Caco-2 (cell line): ENCODE measurements around the gene ST8SIA4. TPM values are rescaled to one million over a fixed set of nuclear protein-coding genes. Genes with fewer than 3 reads are reported as not detected.

Experiments used
- BruUV-seq: library from RNA; stranded (reverse); fragments of 400-500 nt; replicated peaks from 2 replicates; lab custom pipeline; 2021; lab: Mats Ljungman, UMichigan
- CTCF ChIA-PET: fragments of 300-600 bp; sonication (Branson Sonifier 250); formaldehyde crosslinking; loops from one replicate; lab custom pipeline; 2022; ENCODE audit warnings: antibody characterized with exemption; lab: Charles Lee
- POLR2A ChIA-PET: fragments of 300-600 bp; sonication (Branson Sonifier 250); formaldehyde crosslinking; loops from one replicate; lab custom pipeline; 2022; ENCODE audit warnings: antibody characterized with exemption; lab: Charles Lee
- DNase-seq, 2 experiments: peaks; one replicate each; pipeline versions ENCODE4 v3.0.0 to v3.0.0-alpha.2; 2020 to 2022
- H3K27me3 ChIP-seq: replicated peaks from 2 replicates; pipeline ENCODE4 v1.6.0; 2011; ENCODE audit warnings: low read length; ENCODE audit not compliant: control insufficient read depth, insufficient read depth
- H3K36me3 ChIP-seq: 2 replicates; pipeline ENCODE4 v1.5.1; 2011; ENCODE audit warnings: low read length; ENCODE audit not compliant: control insufficient read depth, insufficient read depth
- H3K4me1 ChIP-seq: fragments of 250-450 bp; sonication (Bioruptor Pico); 2 replicates; pipeline ENCODE4 v1.5.1; 2020; ENCODE audit warnings: mild to moderate bottlenecking
- H3K4me3 ChIP-seq: 2 replicates; pipeline ENCODE4 v1.5.1; 2011; ENCODE audit warnings: low read depth, mild to moderate bottlenecking, control low read depth, low read length
- H3K9me3 ChIP-seq: fragments of 250-450 bp; sonication (Bioruptor Pico); 2 replicates; pipeline ENCODE4 v1.5.1; 2020; ENCODE audit warnings: mild to moderate bottlenecking, moderate library complexity
- H3K27ac Mint-ChIP-seq: one replicate; pipeline ENCODE4 v1.8.0; 2022; ENCODE audit warnings: mixed read lengths; ENCODE audit not compliant: unreplicated experiment
- H3K27me3 Mint-ChIP-seq: one replicate; pipeline ENCODE4 v1.8.0; 2022; ENCODE audit warnings: mixed read lengths; ENCODE audit not compliant: insufficient read depth, unreplicated experiment
- H3K36me3 Mint-ChIP-seq: one replicate; pipeline ENCODE4 v1.8.0; 2022; ENCODE audit warnings: mild to moderate bottlenecking, mixed read lengths; ENCODE audit not compliant: insufficient read depth, unreplicated experiment
- H3K4me1 Mint-ChIP-seq: one replicate; pipeline ENCODE4 v1.8.0; 2022; ENCODE audit warnings: low read depth, mixed read lengths; ENCODE audit not compliant: unreplicated experiment
- H3K4me3 Mint-ChIP-seq: one replicate; pipeline ENCODE4 v1.8.0; 2022; ENCODE audit warnings: mild to moderate bottlenecking, moderate library complexity, mixed read lengths; ENCODE audit not compliant: unreplicated experiment
- H3K9me3 Mint-ChIP-seq: one replicate; pipeline ENCODE4 v1.8.0; 2022; ENCODE audit warnings: mixed read lengths; ENCODE audit not compliant: unreplicated experiment
- intact Hi-C: fragments of 100-400 bp; cut with micrococcal nuclease; formaldehyde crosslinking; loops from one replicate; pipeline ENCODE4 v1.10.0; 2022; ENCODE audit not compliant: unreplicated experiment
- total RNA-seq: library from RNA; stranded (reverse); gene quantifications from 2 replicates; pipeline ENCODE4 v1.2.3, GENCODE V29; 2022
- TF ChIP-seq, protein P1 (sequence below), 2 experiments: fragments of 200-600 bp in 1 of 2; IDR thresholded peaks; 1 replicate in 1 of 2; 2 replicates in 1 of 2; pipeline versions ENCODE4 v1.5.1 to v1.8.0; 2011 to 2022; ENCODE audit warnings: antibody characterized with exemption in 1 of 2, control low read depth in 1 of 2, inconsistent platforms in 1 of 2, low read depth in 1 of 2, low read length in 1 of 2, mild to moderate bottlenecking in 1 of 2, moderate library complexity in 1 of 2; ENCODE audit not compliant: insufficient read depth in 1 of 2, severe bottlenecking in 1 of 2, unreplicated experiment in 1 of 2

Gene ST8SIA4
- total RNA-seq, 1 experiment from 2014 or later, result 0.61 TPM

GRCh38 chr5:100853582-100853981 is 49.5 kb downstream of the ST8SIA4 start:
- H3K4me1 ChIP-seq, result no peaks in the 10 kb centered on the region
- ChIA-PET CTCF (no interaction called here), POLR2A (no interaction called here)
- intact Hi-C loops, result no loop called here
- Mint-ChIP-seq H3K36me3 (no peaks in the 10 kb centered on the region), H3K27ac (no peak overlapping the region), H3K4me1 (no peaks in the 10 kb centered on the region), H3K9me3 (no peaks in the 10 kb centered on the region), H3K27me3 (no peaks in the 10 kb centered on the region), H3K4me3 (no peak overlapping the region)
- DNase-seq, result no peak
- TF ChIP-seq, protein P1, sequence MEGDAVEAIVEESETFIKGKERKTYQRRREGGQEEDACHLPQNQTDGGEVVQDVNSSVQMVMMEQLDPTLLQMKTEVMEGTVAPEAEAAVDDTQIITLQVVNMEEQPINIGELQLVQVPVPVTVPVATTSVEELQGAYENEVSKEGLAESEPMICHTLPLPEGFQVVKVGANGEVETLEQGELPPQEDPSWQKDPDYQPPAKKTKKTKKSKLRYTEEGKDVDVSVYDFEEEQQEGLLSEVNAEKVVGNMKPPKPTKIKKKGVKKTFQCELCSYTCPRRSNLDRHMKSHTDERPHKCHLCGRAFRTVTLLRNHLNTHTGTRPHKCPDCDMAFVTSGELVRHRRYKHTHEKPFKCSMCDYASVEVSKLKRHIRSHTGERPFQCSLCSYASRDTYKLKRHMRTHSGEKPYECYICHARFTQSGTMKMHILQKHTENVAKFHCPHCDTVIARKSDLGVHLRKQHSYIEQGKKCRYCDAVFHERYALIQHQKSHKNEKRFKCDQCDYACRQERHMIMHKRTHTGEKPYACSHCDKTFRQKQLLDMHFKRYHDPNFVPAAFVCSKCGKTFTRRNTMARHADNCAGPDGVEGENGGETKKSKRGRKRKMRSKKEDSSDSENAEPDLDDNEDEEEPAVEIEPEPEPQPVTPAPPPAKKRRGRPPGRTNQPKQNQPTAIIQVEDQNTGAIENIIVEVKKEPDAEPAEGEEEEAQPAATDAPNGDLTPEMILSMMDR (IDR thresholded peaks at IDR 0.05; ENCODE audit: insufficient read depth in 1 of 2, low read depth in 1 of 2, low read length in 1 of 2, severe bottlenecking in 1 of 2, unreplicated experiment in 1 of 2), result no peak
- no peaks in the 10 kb centered on the region for H3K9me3 ChIP-seq
- no peaks in the 10 kb centered on the region for H3K27me3 ChIP-seq
- no peak overlapping the region for H3K4me3 ChIP-seq
- BruUV-seq, result no TSS peak
- H3K36me3 ChIP-seq, result no peaks in the 10 kb centered on the region

- H3K4me1 Mint-ChIP-seq, result no peaks in the 10 kb centered on the region
- no peaks in the 10 kb centered on the region for H3K9me3 ChIP-seq
- no TSS peak for BruUV-seq
- DNase-seq, result no peak
- intact Hi-C loops, result no loop called here
- no peaks in the 10 kb centered on the region for H3K27me3 Mint-ChIP-seq
- no peaks in the 10 kb centered on the region for H3K36me3 Mint-ChIP-seq
- no peak overlapping the region for H3K4me3 Mint-ChIP-seq
- no peaks in the 10 kb centered on the region for H3K36me3 ChIP-seq
- ChIA-PET POLR2A (no interaction called here), CTCF (no interaction called here)
- no peaks in the 10 kb centered on the region for H3K27me3 ChIP-seq
- H3K4me1 ChIP-seq, result no peaks in the 10 kb centered on the region
- no peak overlapping the region for H3K4me3 ChIP-seq
- H3K27ac Mint-ChIP-seq, result no peak overlapping the region
- no peaks in the 10 kb centered on the region for H3K9me3 Mint-ChIP-seq
- TF ChIP-seq, protein P1 (IDR thresholded peaks at IDR 0.05; ENCODE audit: insufficient read depth in 1 of 2, low read depth in 1 of 2, low read length in 1 of 2, severe bottlenecking in 1 of 2, unreplicated experiment in 1 of 2), result no peak
These were observed 50.1 kb downstream of the ST8SIA4 start for GRCh38 chr5:100852988-100853449.

DNA sequence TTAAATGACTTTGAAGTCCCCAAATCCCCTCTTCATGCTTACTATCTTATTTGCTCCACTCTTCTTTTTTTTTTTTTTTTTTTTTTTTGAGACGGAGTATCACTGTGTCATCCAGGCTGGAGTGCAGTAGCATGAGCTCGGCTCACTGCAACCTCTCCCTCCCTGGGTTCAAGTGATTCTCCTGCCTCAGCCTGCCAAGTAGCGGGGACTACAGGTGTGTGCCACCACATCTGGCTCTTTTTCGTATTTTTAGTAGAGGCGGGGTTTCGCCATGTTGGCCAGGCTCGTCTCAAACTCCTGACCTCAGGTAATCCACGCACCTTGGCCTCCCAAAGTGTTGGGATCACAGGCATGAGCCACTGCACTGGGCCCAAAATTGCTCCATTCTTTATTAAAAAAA is 51.0 kb downstream of the ST8SIA4 start:
- no peak overlapping the region for H3K4me3 ChIP-seq
- BruUV-seq, result no TSS peak
- H3K4me3 Mint-ChIP-seq, result no peak overlapping the region
- TF ChIP-seq, protein P1 (IDR thresholded peaks at IDR 0.05; ENCODE audit: insufficient read depth in 1 of 2, low read depth in 1 of 2, low read length in 1 of 2, severe bottlenecking in 1 of 2, unreplicated experiment in 1 of 2), result no peak
- H3K36me3 ChIP-seq, result no peaks in the 10 kb centered on the region
- ChIA-PET POLR2A (no interaction called here), CTCF (no interaction called here)
- intact Hi-C loops, result no loop called here
- DNase-seq, result no peak
- H3K36me3 Mint-ChIP-seq, result no peaks in the 10 kb centered on the region
- no peak overlapping the region for H3K27ac Mint-ChIP-seq
- H3K4me1 ChIP-seq, result no peaks in the 10 kb centered on the region
- H3K9me3 Mint-ChIP-seq, result no peaks in the 10 kb centered on the region
- H3K9me3 ChIP-seq, result no peaks in the 10 kb centered on the region
- no peaks in the 10 kb centered on the region for H3K27me3 ChIP-seq
- H3K4me1 Mint-ChIP-seq, result no peaks in the 10 kb centered on the region
- no peaks in the 10 kb centered on the region for H3K27me3 Mint-ChIP-seq
